ENCODE measurements around the gene BMP6.
"Not testable (repeated sequence)": the region's sequence is repeated elsewhere in the genome, so short reads cannot be mapped to it uniquely, and the experiment has no call there.

The BMP6 gene

GRCh38 chr6:7892367-7892766 lies 166.5 kb downstream of the BMP6 start:
- not testable (repeated sequence) for DNase-seq

DNA sequence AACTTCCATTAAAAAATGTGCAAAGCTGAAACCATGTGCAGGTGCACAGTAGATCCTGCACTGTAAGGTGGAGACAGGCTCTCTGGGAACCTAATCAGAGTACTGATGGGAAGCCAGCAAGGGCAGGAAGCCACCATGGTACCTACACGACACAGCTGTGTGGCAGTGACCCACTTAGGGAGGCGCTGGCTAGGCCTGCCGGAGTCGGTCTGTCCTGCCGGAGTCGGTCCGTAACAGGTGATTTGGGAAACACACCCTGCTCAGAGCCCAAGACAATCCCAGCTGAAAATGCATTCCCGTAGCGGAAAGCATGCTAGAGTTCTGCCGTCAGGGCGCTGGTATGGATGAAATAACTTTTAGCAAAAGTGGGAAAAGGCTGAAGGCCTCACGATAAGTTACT lies 167.4 kb downstream of the BMP6 start:
- no peak for DNase-seq

DNA sequence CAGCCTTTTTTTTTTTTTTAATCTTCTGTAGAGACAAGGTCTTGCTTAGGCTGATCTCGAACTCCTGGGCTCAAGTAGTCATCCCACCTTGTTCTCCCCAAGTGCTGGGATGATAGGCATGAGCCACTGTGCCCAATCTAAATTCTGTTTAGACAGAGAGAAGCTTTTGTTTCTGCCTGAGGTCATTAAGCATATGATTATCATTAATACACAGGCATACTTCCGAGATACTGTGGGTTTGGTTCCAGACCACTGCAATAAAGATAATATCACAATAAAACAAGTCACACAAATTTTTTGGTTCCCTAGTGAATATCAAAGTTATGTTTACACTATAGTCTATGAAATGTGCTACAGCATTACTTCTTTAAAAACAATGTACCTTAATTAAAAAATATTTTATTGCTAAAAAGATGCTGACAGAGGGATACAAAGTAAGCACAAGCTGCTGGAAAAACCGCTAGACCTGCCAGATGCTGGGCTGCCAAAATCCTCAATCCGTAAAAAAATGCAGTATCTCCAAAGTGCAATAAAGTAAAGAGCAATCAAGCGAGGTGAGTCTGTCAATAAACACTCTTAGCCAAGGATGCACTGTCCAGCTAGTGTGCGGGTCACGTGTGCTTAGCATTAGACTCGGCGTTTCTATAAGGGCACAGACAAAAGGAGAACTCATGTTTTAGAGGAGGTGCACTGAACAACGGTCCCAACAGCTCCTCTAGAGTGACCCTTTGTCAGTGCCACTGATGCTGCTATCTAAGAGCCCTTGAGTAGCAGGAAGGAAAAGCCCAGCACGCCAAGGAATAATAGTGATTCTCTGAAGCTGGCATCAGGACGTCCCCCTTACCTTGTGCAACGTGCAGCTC lies 168.6 kb downstream of the BMP6 start:
- DNase-seq = no peak

GRCh38 chr6:7895125-7895423 lies 169.2 kb downstream of the BMP6 start:
- DNase-seq = no peak

DNA sequence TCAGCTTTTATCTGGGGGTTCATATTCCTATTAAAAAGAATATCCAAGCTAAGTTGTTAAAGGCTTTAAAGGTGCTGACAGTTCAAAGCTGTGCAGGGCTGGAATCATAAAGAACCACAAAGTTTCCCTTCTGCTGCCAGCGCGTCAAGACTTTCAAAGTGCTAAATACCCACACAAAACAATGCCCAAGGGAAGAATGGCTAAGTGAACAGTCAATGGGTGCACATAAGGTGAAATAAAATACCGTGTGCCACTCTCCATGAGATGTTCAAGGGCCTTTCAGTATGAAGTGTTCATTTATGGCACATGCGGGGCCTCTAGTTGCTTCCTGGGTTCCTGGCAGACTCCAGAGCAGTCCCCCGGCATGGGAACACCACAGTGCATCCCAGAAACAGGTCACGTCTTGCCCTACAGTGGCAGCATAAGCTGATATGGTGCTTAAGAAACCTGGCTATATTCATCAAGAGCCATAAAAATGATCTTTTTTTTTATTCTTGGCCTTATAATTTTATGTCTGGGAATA lies 170.6 kb downstream of the BMP6 start:
- DNase-seq = no peak

GRCh38 chr6:7897461-7898192 lies 171.7 kb downstream of the BMP6 start:
- DNase-seq = no peak

GRCh38 chr6:7898193-7898586 lies 172.3 kb downstream of the BMP6 start:
- DNase-seq = not testable (repeated sequence)

GRCh38 chr6:7899101-7899888 lies 173.4 kb downstream of the BMP6 start:
- DNase-seq = no peak

- DNase-seq = no peak
Measured at GRCh38 chr6:7899889-7900213, 174.0 kb downstream of the BMP6 start.

GRCh38 chr6:7900621-7901020 lies 174.7 kb downstream of the BMP6 start:
- DNase-seq = no peak

DNA sequence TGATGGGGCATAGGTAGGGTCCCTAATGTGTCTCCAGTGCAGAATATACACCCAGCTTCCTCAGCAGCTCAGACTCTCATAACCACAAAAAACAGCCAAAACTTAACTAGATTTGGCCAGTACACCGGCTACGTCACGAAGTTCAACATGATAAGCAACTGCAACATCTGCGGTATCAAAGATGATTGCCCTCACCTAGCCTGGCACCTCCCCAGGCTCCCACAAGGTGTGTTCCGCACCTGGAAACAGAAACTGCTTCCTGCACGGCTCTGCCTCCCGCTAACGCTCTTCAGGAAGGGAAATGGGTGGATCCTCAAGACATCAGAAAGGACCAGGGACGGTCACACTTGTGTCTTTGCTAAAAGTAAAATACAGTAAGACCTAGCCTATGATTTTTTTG lies 175.2 kb downstream of the BMP6 start:
- no peak for DNase-seq

DNA sequence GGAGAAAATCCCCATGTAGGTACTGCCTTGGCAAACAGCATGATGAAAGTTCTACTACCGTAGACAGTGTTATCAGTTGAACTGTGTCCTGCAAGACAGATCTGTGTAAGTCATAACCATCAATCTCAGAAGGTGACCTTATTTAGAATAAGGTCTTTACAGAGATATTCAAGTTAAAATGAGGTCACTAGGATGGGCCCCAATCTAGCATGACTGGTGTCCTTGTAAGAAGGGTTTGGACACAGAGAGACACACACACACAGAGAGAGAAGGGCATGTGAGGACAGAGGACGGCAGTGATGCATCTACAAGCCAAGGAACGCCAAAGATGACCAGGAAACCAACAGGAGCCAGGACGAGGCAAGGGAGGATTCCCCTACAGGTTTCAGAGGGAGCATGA lies 175.9 kb downstream of the BMP6 start:
- no peak for DNase-seq

DNA sequence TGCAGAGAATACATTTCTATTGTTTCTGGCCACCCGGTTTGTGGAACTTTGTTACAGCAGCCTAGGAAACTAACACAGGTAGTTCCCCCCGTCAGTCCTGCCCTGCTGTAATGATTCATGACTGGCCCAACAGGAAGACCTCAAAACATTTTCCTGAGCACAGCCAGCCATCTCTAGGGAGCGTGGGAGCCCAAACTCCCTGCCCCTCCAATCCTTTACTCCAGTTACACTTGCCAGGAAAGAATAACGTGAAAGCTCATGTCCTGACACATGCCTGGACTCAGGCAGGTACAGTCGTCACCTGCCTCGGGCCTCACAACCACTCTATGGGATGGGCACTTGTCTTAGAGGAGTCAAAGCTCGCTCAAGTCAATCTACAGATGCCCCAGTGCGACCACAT lies 176.3 kb downstream of the BMP6 start:
- no peak for DNase-seq

- DNase-seq = no peak
Measured at GRCh38 chr6:7902867-7903266, 177.0 kb downstream of the BMP6 start.

DNA sequence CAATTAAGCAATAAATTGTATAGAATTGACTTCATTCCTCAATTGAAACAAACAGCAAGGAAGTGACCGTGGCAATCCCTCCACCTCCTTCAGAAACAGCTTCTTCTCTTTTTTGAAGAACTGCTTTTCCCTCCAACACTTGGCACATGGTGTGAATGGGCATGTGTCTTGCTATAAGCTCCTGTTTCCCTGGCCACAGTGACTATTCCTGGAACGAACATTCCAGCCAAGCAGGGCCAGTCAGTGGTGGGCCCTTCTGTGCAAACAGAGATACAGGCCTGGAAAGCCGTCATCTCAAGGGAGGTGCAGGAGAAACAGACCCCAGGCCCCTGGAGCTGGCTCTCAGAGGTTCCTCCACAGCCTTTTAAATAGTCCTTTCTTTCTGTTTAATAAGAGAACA lies 177.8 kb downstream of the BMP6 start:
- no peak for DNase-seq

DNA sequence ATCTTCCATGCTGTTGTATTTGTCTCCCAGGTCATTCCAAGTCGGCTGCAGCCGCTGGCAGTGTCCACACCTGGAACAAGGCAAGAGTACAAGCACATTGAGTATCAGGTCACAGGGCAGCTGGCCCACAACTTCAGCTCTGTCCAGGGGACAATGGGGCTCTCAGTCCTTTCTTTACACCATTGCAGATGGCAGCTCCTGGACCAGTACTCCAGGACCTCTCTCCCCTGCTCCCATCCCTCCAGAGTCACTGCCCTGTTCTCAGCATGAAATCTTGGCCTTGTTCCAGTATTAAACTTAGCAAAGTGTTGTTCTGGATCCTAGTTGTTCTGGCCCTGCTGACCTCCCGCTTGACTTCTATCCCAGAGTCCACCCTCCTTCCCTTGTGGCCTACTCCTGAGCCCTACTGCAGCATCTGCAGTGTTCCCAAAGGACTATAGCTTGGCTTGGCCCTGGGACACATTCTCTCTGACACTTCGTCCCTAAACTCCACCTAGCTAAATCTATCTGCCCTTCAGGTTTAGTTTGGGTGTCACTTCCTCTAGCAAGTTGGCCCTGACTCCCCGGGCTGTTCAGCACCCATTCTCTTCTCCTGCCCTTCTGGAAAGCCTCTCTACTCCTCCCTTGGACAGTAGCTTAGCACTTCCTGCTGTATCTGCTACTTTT lies 178.9 kb downstream of the BMP6 start:
- DNase-seq = no peak

DNA sequence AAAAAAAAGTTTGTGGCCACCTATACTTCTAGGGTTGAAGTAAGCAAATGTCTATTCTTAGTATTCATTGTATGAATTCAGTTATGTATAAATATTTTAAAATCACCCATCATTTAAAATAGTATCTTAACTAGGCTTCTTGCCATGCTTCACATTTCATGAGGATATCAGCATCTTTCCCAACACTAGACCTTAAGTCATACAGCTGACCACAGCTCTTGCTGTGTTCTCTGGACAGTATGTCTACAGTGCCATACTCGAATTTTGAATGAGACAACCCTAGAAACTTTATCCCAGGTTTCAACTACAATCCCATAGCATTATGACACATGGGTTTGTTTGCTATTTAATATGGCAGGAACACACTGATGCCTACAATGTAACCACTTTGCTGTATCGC lies 179.5 kb downstream of the BMP6 start:
- no peak for DNase-seq

DNA sequence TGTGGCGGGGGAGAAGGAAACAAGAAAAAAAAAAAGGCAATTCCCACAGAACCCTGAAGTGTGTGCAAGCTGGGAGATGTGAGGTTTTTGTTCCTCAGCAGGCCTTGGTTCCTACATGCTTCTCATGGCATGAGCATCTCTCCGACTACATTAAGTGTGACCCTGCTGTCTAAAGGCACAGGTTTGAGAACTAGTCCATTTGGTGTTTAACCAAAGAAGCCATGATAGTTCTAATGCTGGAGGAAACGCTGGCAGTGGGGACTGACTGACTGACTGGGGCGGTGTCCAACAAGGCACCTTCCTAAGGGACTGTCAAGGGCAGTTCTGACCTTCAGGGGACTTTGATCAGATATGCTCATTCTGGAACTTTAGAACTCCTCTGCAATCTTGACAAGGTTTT lies 180.8 kb downstream of the BMP6 start:
- DNase-seq = no peak

GRCh38 chr6:7907159-7907558 lies 181.3 kb downstream of the BMP6 start:
- DNase-seq = no peak

GRCh38 chr6:7909323-7910276 lies 183.7 kb downstream of the BMP6 start:
- DNase-seq = no peak

DNA sequence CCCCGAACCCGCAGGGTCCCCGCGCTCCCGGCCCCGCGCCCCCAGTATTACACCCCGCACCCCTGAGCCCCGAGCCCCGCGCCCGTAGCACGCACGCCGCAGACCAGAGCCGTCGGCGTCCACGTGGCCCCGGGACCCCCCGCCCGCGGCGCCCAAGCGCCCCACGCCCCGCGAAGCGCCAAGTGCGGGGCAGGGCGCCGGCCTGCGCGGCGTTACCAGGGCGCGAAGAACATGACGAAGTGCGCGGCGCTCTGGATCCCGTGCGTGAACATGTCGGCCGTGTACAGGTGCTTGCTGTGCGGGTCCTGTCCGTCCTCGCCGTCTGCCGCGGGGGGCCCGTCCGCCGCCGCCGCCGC lies 184.4 kb downstream of the BMP6 start:
- DNase-seq = no peak
